CD4-positive, alpha-beta T cell treated with Interferon alpha-2 for 1 hour (primary cell): ENCODE results near the gene FRMD3.

Experiments used
- DNase-seq, 2 donors: peaks; one replicate each; pipeline ENCODE4 v3.0.0-alpha.2; 2020 to 2022

The FRMD3 gene

GRCh38 chr9:83218411-83219090 lies 319.6 kb downstream of the FRMD3 start:
- no peak for DNase-seq

- no peak for DNase-seq
Measured at GRCh38 chr9:83209188-83209731, 328.9 kb downstream of the FRMD3 start.

GRCh38 chr9:83208065-83208850 lies 329.9 kb downstream of the FRMD3 start:
- DNase-seq: no peak

GRCh38 chr9:83204047-83204446 lies 334.2 kb downstream of the FRMD3 start:
- no peak for DNase-seq

GRCh38 chr9:83200531-83200930 lies 337.7 kb downstream of the FRMD3 start:
- no peak for DNase-seq

- no peak for DNase-seq
Measured at GRCh38 chr9:83199832-83200231, 338.4 kb downstream of the FRMD3 start.

GRCh38 chr9:83199240-83199639 lies 339.0 kb downstream of the FRMD3 start:
- no peak for DNase-seq

GRCh38 chr9:83198371-83198770 lies 339.8 kb downstream of the FRMD3 start:
- no peak for DNase-seq

- DNase-seq: no peak
Measured at GRCh38 chr9:83197591-83197990, 340.6 kb downstream of the FRMD3 start.

- DNase-seq: no peak
Measured at GRCh38 chr9:83196946-83197345, 341.3 kb downstream of the FRMD3 start.
